Thoracic aorta (tissue), 2 donors: ENCODE data around the gene KCNQ2. TPM values are rescaled to one million over a fixed set of nuclear protein-coding genes. Genes with fewer than 3 reads are reported as not detected.

Experiments
- ATAC-seq: fragments of 150-250 bp; one replicate; pipeline ENCODE4 v1.8.0; 2017; ENCODE audit warnings: low read depth; ENCODE audit not compliant: insufficient number of reproducible peaks, low FRiP score
- DNase-seq: peaks from one replicate; pipeline ENCODE4 v3.0.0-alpha.2; 2020; ENCODE audit warnings: low spot score
- H3K27ac ChIP-seq, 2 donors: fragments of 200-600 bp; sonication (generic); 1 replicate in 1 of 2; 2 replicates in 1 of 2; pipeline ENCODE4 v1.5.1; 2016; ENCODE audit warnings: mild to moderate bottlenecking in 2 of 2, moderate library complexity in 2 of 2
- H3K27me3 ChIP-seq: fragments of 200-600 bp; sonication (generic); replicated peaks from 2 replicates; pipeline ENCODE4 v1.6.0; 2016; ENCODE audit warnings: mild to moderate bottlenecking; ENCODE audit not compliant: insufficient read depth
- H3K36me3 ChIP-seq: fragments of 200-600 bp; sonication (generic); one replicate; pipeline ENCODE4 v1.5.1; 2016
- H3K4me1 ChIP-seq, 2 donors: fragments of 200-600 bp; sonication (generic); 1 replicate in 1 of 2; 2 replicates in 1 of 2; pipeline versions ENCODE4 v1.5.1 to v1.6.0; 2016; ENCODE audit warnings: low read depth in 2 of 2, mild to moderate bottlenecking in 1 of 2; ENCODE audit not compliant: control insufficient read depth in 1 of 2
- H3K4me3 ChIP-seq: fragments of 200-600 bp; sonication (generic); 2 replicates; pipeline ENCODE4 v1.5.1; 2016; ENCODE audit warnings: mild to moderate bottlenecking
- H3K9me3 ChIP-seq: fragments of 200-600 bp; sonication (generic); 2 replicates; pipeline ENCODE4 v1.5.1; 2016
- total RNA-seq, 2 donors: library from RNA; depleted of rRNA; stranded (reverse); fragments of >200 nt; gene quantifications; one replicate each; pipeline versions ENCODE4 v1.1.0 to v1.2.3, GENCODE V29; 2016
- TF ChIP-seq, protein P1 (sequence below): fragments of 200-600 bp; sonication (generic); IDR thresholded peaks from one replicate; pipeline ENCODE4 v1.5.1; 2019; ENCODE audit warnings: antibody characterized with exemption

The KCNQ2 gene
- total RNA-seq, 2 donors from 2014 or later: not detected

DNA sequence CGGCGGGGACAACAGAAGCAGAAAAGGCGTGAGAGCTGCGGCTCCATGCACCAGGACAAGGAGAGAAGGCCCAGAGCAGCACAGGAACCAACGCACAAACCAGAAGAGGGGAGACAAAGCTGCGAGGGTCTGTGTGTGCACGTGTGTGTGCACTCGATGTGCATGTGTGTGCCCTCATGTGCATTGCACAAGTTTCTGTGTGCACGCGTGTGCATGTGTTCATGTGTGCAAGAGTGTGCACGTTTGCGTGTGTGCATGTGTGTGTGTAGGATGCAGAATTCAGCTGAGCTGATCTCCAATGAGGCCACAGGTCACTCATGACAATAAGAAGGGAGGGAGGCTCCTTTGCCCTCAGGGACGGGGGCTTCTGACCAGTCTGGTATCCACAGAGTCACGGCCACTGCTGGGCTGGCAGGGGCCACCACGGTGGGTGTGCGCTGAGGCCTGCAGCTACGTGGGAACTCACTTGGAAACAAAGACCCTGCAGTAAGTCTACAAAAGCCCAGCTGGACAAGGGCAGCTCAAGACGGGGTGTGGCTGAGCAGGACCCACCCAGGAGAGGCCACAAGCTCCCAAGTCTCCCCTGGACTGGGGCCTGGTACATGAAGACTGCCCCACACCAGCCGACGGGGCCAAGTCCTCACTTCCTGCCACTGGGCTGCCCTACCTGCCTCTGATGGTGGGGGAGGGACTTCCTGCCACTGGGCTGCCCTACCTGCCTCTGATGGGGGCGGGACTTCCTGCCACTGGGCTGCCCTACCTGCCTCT, 63.2 kb downstream of the KCNQ2 start:
- H3K4me1 ChIP-seq: no peaks in the 10 kb centered on the region
- H3K4me3 ChIP-seq: no peak overlapping the region
- TF ChIP-seq, protein P1, sequence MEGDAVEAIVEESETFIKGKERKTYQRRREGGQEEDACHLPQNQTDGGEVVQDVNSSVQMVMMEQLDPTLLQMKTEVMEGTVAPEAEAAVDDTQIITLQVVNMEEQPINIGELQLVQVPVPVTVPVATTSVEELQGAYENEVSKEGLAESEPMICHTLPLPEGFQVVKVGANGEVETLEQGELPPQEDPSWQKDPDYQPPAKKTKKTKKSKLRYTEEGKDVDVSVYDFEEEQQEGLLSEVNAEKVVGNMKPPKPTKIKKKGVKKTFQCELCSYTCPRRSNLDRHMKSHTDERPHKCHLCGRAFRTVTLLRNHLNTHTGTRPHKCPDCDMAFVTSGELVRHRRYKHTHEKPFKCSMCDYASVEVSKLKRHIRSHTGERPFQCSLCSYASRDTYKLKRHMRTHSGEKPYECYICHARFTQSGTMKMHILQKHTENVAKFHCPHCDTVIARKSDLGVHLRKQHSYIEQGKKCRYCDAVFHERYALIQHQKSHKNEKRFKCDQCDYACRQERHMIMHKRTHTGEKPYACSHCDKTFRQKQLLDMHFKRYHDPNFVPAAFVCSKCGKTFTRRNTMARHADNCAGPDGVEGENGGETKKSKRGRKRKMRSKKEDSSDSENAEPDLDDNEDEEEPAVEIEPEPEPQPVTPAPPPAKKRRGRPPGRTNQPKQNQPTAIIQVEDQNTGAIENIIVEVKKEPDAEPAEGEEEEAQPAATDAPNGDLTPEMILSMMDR: no peak
- no peaks in the 10 kb centered on the region for H3K36me3 ChIP-seq
- ATAC-seq: no peak
- no peak for DNase-seq
- no peak overlapping the region for H3K27ac ChIP-seq
- H3K27me3 ChIP-seq: no peaks in the 10 kb centered on the region
- H3K9me3 ChIP-seq: no peaks in the 10 kb centered on the region

DNA sequence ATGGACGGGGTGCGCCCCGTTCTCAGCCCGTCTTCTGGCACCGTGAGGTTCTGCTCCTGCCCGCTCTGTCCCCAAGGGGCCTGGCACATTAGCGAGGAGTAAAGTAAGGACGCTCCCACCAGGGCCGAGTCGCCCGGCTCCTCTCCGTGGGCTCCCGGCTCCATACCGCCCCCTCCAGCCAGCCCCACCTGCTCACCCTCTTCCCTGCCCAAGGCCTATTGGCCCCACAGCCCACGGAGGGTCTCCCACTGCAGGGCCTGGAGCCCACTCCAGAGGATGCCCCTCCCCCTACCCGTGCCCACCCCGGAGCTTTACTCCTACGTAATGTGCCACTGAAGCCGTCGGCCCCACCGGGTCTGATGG, 63.8 kb downstream of the KCNQ2 start:
- TF ChIP-seq, protein P1: no peak
- no peak for ATAC-seq
- Histone ChIP-seq H3K4me1 (no peaks in the 10 kb centered on the region), H3K9me3 (no peaks in the 10 kb centered on the region), H3K4me3 (no peak overlapping the region), H3K36me3 (no peaks in the 10 kb centered on the region), H3K27ac (no peak overlapping the region), H3K27me3 (no peaks in the 10 kb centered on the region)
- DNase-seq: no peak

DNA sequence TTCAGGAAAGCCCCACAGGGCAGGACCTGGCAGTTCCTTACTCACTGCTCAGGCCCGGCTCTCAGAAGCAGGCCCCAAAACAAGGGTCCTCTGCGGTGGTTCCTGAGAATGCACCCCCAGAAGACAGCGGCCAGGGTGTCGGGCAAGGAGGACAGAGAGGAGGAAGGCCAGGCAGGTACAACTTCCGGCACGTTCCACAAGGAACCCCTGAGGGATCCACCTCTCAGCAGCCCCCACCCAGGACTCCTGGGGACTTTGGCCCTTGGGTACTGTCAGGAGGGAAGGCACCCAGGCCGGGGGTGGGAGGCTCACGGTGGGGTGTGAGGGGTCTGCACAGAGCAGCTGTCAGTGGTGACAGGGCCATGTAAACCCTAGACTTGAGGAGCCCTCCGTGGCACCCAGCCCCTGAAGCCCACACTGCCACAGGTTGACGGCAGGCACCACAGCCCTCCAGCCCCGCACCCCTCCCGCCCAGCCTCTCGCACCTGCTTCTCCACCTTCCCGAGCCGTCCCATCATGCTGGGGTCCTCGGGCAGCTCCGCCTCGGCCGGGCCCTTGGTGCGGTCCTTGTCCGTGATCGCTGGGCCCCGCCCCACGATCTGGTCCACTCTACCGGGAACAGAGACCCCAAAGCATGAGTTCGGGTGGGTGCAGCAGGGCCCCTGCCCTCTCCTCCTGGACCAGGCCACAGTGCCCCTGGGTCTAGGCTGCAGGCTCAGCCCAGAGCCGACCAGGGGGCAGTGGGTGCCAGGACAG, 64.3 kb downstream of the KCNQ2 start:
- H3K36me3 ChIP-seq: no peaks in the 10 kb centered on the region
- H3K27ac ChIP-seq: no peak overlapping the region
- H3K4me1 ChIP-seq: no peaks in the 10 kb centered on the region
- ATAC-seq (no peak), DNase-seq (no peak)
- H3K27me3 ChIP-seq: no peaks in the 10 kb centered on the region
- H3K9me3 ChIP-seq: no peaks in the 10 kb centered on the region
- no peak overlapping the region for H3K4me3 ChIP-seq
- TF ChIP-seq, protein P1: no peak

DNA sequence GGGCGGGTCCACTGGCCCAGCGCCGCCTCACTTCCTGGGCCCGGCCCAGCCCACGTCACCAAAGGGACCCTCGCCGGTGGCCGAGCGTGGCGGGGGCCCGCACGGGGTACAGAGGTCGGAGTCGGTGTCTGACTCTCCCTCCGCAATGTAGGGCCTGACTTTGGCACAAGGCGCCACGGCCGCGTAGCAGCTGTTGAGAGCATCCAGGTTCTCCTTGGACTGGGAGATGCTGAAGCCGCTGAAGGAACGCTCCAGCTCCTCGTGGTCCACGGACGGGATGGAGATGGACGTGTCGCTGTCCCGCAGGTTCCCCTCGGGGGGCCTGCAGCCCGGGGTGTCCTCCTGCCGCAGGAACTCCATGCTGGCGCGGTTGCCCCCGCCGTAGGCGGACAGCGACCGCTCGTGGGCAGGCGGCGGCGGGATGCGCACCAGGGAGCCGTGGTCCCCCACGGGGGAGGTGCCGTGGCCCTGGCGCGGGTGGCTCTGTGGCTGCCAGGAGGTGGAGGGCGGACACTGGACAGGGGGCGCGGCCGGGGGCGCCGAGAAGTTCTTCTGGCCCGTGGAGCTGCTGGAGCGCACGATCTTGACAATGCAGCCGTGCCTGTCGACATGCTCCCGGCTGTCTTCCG, 65.7 kb downstream of the KCNQ2 start:
- no peak for DNase-seq
- Histone ChIP-seq H3K4me1 (no peaks in the 10 kb centered on the region), H3K9me3 (no peaks in the 10 kb centered on the region), H3K27ac (no peak overlapping the region), H3K27me3 (no peaks in the 10 kb centered on the region), H3K36me3 (no peaks in the 10 kb centered on the region), H3K4me3 (no peak overlapping the region)
- TF ChIP-seq, protein P1: no peak
- no peak for ATAC-seq

DNA sequence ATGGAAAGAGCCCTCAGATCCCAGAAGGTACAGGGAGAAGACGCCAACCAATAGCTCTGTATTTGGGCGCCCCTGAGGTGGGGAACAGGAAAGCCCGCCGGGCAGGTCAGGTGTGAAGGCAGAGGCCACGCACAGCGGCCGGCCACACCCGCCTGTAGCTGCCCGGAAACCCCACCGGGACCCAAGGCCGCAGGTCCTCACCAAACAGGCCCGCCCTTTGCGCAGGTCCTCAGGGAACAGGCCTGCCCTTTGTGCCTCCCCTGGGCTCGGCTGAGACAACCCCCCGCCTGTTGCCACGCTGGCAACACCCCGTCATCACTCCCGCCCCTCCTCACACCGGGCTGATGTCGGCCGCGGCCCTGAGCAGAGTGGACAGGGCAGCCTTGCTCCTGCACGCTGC, 66.4 kb downstream of the KCNQ2 start:
- Histone ChIP-seq H3K27ac (no peak overlapping the region), H3K4me1 (no peaks in the 10 kb centered on the region), H3K9me3 (no peaks in the 10 kb centered on the region), H3K36me3 (no peaks in the 10 kb centered on the region), H3K4me3 (no peak overlapping the region), H3K27me3 (no peaks in the 10 kb centered on the region)
- DNase-seq (no peak), ATAC-seq (no peak)
- TF ChIP-seq, protein P1: no peak
